Gastrocnemius medialis (tissue), 4 donors: ENCODE measurements around the gene DTHD1. TPM values are rescaled to one million over a fixed set of nuclear protein-coding genes. Genes with fewer than 3 reads are reported as not detected.

Experiments
- total RNA-seq, 4 donors: library from RNA; depleted of rRNA; stranded (reverse); fragments of >200 nt; gene quantifications; one replicate each; pipeline versions ENCODE4 v1.1.0 to v1.2.3, GENCODE V29; 2016

Gene DTHD1
- total RNA-seq, 4 donors from 2014 or later, result 0.10 TPM; not detected in 3

Other genes starting within 250 kb of the DTHD1 start
- gene ARAP2, start 37.1 kb upstream of the DTHD1 start, total RNA-seq, result 10 to 100 TPM in 1 of 4 donors, 1 to 10 TPM in 1, under 1 TPM in 2; 0.32 to 10.3 (median 1.1) TPM